NB4 (cell line): ENCODE data around the gene LRMDA.

Experiments used
- POLR2A ChIP-seq: IDR thresholded peaks from 2 replicates; pipeline ENCODE4 v1.6.1; 2011; ENCODE audit warnings: mild to moderate bottlenecking; ENCODE audit not compliant: insufficient read length; ENCODE audit errors: extremely low read depth
- TF ChIP-seq, protein P1 (sequence below): IDR thresholded peaks from one replicate; pipeline ENCODE4 v1.5.1; 2012; ENCODE audit warnings: low read depth, low read length
- TF ChIP-seq, protein P2 (sequence below): IDR thresholded peaks from 2 replicates; pipeline ENCODE4 v1.6.1; 2011; ENCODE audit warnings: low read depth, low read length

DNA sequence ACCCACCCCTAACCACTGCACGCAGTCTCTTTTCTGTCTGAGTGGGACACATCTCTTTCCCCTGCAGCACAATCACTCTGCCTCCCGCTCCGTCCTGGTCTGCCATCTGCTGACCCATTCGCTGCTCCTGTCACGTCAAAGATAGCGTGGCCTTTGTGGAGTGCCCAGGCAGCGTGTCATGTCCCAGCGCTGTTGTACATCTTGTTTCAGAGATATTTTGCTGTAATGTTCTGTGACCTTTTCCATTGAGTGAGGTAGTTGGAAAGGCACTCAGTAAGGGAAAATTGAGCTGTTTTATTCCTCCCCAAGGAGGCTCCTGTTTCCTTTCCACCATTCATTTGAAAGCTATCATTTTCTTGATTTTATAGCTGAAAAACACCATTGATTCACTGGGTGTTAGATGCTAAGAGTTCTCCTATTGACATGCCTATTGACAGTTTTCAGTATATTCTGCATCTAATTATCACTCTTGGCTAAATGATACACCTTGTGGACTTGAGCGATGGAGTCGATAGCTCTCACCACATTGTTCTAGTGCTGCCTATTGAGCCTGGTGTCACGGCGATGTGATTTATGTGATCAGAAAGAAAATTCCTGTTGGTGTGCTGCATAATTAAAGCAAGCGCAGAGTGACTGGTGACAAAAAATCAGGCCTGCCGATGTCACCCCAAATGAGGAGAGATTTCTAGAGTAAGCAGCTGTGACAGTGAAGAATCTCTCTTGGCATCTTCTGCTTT lies 372.6 kb downstream of the LRMDA start:
- TF ChIP-seq, protein P1, sequence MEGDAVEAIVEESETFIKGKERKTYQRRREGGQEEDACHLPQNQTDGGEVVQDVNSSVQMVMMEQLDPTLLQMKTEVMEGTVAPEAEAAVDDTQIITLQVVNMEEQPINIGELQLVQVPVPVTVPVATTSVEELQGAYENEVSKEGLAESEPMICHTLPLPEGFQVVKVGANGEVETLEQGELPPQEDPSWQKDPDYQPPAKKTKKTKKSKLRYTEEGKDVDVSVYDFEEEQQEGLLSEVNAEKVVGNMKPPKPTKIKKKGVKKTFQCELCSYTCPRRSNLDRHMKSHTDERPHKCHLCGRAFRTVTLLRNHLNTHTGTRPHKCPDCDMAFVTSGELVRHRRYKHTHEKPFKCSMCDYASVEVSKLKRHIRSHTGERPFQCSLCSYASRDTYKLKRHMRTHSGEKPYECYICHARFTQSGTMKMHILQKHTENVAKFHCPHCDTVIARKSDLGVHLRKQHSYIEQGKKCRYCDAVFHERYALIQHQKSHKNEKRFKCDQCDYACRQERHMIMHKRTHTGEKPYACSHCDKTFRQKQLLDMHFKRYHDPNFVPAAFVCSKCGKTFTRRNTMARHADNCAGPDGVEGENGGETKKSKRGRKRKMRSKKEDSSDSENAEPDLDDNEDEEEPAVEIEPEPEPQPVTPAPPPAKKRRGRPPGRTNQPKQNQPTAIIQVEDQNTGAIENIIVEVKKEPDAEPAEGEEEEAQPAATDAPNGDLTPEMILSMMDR: no peak
- TF ChIP-seq, protein P2, sequence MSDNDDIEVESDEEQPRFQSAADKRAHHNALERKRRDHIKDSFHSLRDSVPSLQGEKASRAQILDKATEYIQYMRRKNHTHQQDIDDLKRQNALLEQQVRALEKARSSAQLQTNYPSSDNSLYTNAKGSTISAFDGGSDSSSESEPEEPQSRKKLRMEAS: no peak
- no peak for TF ChIP-seq POLR2A
